ENCODE results near the gene TM4SF5. TPM values are rescaled to one million over a fixed set of nuclear protein-coding genes. Genes with fewer than 3 reads are reported as not detected.

TM4SF5 gene
- total RNA-seq, 1 donor from 2014 or later, result not detected

DNA sequence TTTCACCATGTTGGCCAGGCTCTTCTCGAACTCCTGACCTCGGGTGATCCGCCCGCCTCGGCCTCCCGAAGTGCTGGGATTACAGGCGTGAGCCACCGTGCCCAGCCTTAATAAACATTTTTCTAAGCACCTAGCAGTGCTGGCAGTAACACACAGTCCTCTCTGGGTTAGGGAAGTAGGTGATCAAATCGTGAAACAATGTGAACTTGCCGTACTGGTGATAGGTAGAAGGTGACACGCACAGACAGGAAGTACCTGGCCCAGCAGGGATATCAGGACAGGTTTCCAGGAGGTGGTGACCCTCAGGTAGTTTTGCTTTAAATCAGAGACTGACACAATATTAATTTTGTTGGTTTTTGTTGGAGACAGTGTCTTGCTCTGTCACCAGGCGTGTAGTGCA, 39.8 kb downstream of the TM4SF5 start:
- FAIRE-seq (no peak), DNase-seq (ENCODE audit: low read depth) (no peak)
- Mint-ChIP-seq H3K9me3 (ENCODE audit: unreplicated experiment) (peaks cover 2% of the 10 kb centered on the region), H3K27me3 (ENCODE audit: low read depth, unreplicated experiment) (no peaks in the 10 kb centered on the region), H3K27ac (ENCODE audit: unreplicated experiment) (no peak overlapping the region), H3K4me1 (ENCODE audit: low read depth, unreplicated experiment) (no peaks in the 10 kb centered on the region), H3K4me3 (ENCODE audit: unreplicated experiment) (no peak overlapping the region), H3K36me3 (ENCODE audit: low read depth, unreplicated experiment) (peaks cover 25% of the 10 kb centered on the region)
- peaks cover 27% of the 10 kb centered on the region for H4K20me1 ChIP-seq (ENCODE audit: insufficient read depth, low read length)
- H3K27me3 ChIP-seq (ENCODE audit: insufficient read depth, low read length), result no peaks in the 10 kb centered on the region
- peaks cover 5% of the 10 kb centered on the region for H3K36me3 ChIP-seq (ENCODE audit: insufficient read depth, low read length)
- H3K27ac ChIP-seq (ENCODE audit: low read depth, low read length), result no peak overlapping the region
- no peak overlapping the region for H3K4me2 ChIP-seq (ENCODE audit: low read length)
- no peaks in the 10 kb centered on the region for H3K9me3 ChIP-seq (ENCODE audit: insufficient read depth, low read depth, low read length)
- TF ChIP-seq EZH2 (IDR thresholded peaks at IDR 0.05; ENCODE audit: insufficient read depth, low read length), result no peak
- TF ChIP-seq, protein P1, sequence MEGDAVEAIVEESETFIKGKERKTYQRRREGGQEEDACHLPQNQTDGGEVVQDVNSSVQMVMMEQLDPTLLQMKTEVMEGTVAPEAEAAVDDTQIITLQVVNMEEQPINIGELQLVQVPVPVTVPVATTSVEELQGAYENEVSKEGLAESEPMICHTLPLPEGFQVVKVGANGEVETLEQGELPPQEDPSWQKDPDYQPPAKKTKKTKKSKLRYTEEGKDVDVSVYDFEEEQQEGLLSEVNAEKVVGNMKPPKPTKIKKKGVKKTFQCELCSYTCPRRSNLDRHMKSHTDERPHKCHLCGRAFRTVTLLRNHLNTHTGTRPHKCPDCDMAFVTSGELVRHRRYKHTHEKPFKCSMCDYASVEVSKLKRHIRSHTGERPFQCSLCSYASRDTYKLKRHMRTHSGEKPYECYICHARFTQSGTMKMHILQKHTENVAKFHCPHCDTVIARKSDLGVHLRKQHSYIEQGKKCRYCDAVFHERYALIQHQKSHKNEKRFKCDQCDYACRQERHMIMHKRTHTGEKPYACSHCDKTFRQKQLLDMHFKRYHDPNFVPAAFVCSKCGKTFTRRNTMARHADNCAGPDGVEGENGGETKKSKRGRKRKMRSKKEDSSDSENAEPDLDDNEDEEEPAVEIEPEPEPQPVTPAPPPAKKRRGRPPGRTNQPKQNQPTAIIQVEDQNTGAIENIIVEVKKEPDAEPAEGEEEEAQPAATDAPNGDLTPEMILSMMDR (IDR thresholded peaks at IDR 0.05; ENCODE audit: insufficient read depth, low read depth, low read length), result no peak
- peaks cover 8% of the 10 kb centered on the region for H3K4me1 ChIP-seq (ENCODE audit: insufficient read depth, low read length)
- H3K4me3 ChIP-seq (ENCODE audit: insufficient read depth, low read depth, low read length), result no peak overlapping the region
- no peak overlapping the region for H2AFZ ChIP-seq (ENCODE audit: low read depth, low read length)
- no peak overlapping the region for H3K9ac ChIP-seq (ENCODE audit: low read length)
- H3K79me2 ChIP-seq (ENCODE audit: insufficient read depth, low read length), result peaks cover 1% of the 10 kb centered on the region

DNA sequence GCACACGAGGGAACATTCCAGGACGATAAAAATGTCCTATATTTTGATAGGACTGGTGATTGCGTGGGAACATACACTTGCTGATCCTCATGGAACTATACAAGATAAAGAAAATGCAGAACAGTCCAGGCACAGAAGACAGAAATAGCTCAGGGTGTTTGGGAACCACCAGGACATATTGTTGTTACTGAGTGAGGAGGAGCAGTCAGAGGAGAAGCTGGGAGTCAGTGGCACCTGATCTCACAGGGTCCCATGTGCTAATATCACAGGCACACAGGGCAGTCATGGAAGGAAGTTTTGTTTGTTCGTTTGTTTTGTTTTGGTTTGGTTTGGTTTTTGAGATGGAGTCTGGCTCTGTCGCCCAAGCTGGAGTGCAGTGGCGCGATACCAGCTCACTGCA, 41.0 kb downstream of the TM4SF5 start:
- no peak for DNase-seq (ENCODE audit: low read depth)
- Histone ChIP-seq H3K9me3 (ENCODE audit: insufficient read depth, low read depth, low read length) (no peaks in the 10 kb centered on the region), H3K79me2 (ENCODE audit: insufficient read depth, low read length) (no peaks in the 10 kb centered on the region), H3K4me1 (ENCODE audit: insufficient read depth, low read length) (peaks cover 7% of the 10 kb centered on the region), H3K4me3 (ENCODE audit: insufficient read depth, low read depth, low read length) (no peak overlapping the region), H4K20me1 (ENCODE audit: insufficient read depth, low read length) (peaks cover 25% of the 10 kb centered on the region), H3K36me3 (ENCODE audit: insufficient read depth, low read length) (peaks cover 5% of the 10 kb centered on the region), H3K27me3 (ENCODE audit: insufficient read depth, low read length) (no peaks in the 10 kb centered on the region), H3K4me2 (ENCODE audit: low read length) (no peak overlapping the region), H3K27ac (ENCODE audit: low read depth, low read length) (no peak overlapping the region), H3K9ac (ENCODE audit: low read length) (no peak overlapping the region), H2AFZ (ENCODE audit: low read depth, low read length) (no peak overlapping the region)
- Mint-ChIP-seq H3K27ac (ENCODE audit: unreplicated experiment) (no peak overlapping the region), H3K27me3 (ENCODE audit: low read depth, unreplicated experiment) (no peaks in the 10 kb centered on the region), H3K36me3 (ENCODE audit: low read depth, unreplicated experiment) (peaks cover 29% of the 10 kb centered on the region), H3K9me3 (ENCODE audit: unreplicated experiment) (peaks cover 2% of the 10 kb centered on the region), H3K4me3 (ENCODE audit: unreplicated experiment) (no peak overlapping the region), H3K4me1 (ENCODE audit: low read depth, unreplicated experiment) (no peaks in the 10 kb centered on the region)
- no peak for FAIRE-seq
- no peak for TF ChIP-seq EZH2 (IDR thresholded peaks at IDR 0.05; ENCODE audit: insufficient read depth, low read length)
- TF ChIP-seq, protein P1 (IDR thresholded peaks at IDR 0.05; ENCODE audit: insufficient read depth, low read depth, low read length), result no peak

DNA sequence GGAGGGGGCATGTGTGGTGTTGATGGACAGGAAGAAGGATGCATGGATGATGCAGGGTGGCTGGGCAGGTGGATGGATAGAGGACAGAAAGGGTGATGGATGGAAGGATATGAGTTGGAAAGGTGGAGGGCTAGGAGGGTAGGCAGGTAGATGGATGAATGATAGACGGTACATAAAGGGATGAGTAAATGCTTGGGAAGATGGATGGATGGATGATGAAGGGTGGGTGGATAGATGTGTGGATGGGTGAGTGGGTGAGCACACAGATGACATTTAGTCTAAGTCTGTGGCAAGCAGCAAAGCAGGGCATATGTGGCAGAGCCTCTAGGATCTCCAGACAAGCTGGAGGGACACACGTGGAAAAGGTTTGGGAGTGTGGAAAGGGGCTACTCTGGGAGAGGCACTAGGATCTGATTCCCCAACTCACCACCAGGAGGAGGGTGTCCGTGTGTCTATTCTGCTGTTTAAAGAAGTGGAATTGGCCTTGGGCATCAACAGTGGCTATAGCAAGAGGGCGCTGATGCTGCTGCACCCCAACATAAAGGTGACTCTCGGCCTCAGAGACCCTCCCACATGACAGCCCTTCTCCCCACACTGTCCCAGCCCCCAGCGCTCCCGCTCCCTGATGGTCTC, 43.5 kb downstream of the TM4SF5 start:
- H4K20me1 ChIP-seq (ENCODE audit: insufficient read depth, low read length), result peaks cover 5% of the 10 kb centered on the region
- no peak overlapping the region for H3K4me3 ChIP-seq (ENCODE audit: insufficient read depth, low read depth, low read length)
- H3K4me1 ChIP-seq (ENCODE audit: insufficient read depth, low read length), result no peaks in the 10 kb centered on the region
- peaks cover 30% of the 10 kb centered on the region for H3K36me3 Mint-ChIP-seq (ENCODE audit: low read depth, unreplicated experiment)
- no peak overlapping the region for H3K27ac Mint-ChIP-seq (ENCODE audit: unreplicated experiment)
- H3K9me3 Mint-ChIP-seq (ENCODE audit: unreplicated experiment), result no peaks in the 10 kb centered on the region
- H3K4me2 ChIP-seq (ENCODE audit: low read length), result no peak overlapping the region
- no peak overlapping the region for H3K27ac ChIP-seq (ENCODE audit: low read depth, low read length)
- H3K27me3 Mint-ChIP-seq (ENCODE audit: low read depth, unreplicated experiment), result no peaks in the 10 kb centered on the region
- H3K9me3 ChIP-seq (ENCODE audit: insufficient read depth, low read depth, low read length), result no peaks in the 10 kb centered on the region
- no peaks in the 10 kb centered on the region for H3K79me2 ChIP-seq (ENCODE audit: insufficient read depth, low read length)
- FAIRE-seq (no peak), DNase-seq (ENCODE audit: low read depth) (no peak)
- H3K36me3 ChIP-seq (ENCODE audit: insufficient read depth, low read length), result peaks cover 3% of the 10 kb centered on the region
- no peak overlapping the region for H2AFZ ChIP-seq (ENCODE audit: low read depth, low read length)
- H3K4me3 Mint-ChIP-seq (ENCODE audit: unreplicated experiment), result no peak overlapping the region
- no peaks in the 10 kb centered on the region for H3K27me3 ChIP-seq (ENCODE audit: insufficient read depth, low read length)
- no peak for TF ChIP-seq EZH2 (IDR thresholded peaks at IDR 0.05; ENCODE audit: insufficient read depth, low read length)
- TF ChIP-seq, protein P1 (IDR thresholded peaks at IDR 0.05; ENCODE audit: insufficient read depth, low read depth, low read length), result peak; percentile 14
- H3K4me1 Mint-ChIP-seq (ENCODE audit: low read depth, unreplicated experiment), result no peaks in the 10 kb centered on the region
- H3K9ac ChIP-seq (ENCODE audit: low read length), result no peak overlapping the region

Data from astrocyte (in vitro differentiated cells and primary cell).